Medulla oblongata (tissue), 1 donor: ENCODE measurements around the gene FAM3D.
"Not testable (repeated sequence)": the region's sequence is repeated elsewhere in the genome, so short reads cannot be mapped to it uniquely, and the experiment has no call there.

Experiments used
- DNase-seq: peaks from one replicate; pipeline ENCODE4 v3.0.0-alpha.2; 2015; ENCODE audit errors: extremely low spot score

FAM3D gene

GRCh38 chr3:58666683-58667082 is at the start of gene FAM3D:
TSS of gene FAM3D (minus strand) at chr3:58666774. CDS start at chr3:58655563, 11,211 bp downstream.
- no peak for DNase-seq

GRCh38 chr3:58713715-58714401 is 47.3 kb upstream of the FAM3D start:
- no peak for DNase-seq

GRCh38 chr3:58711871-58712270 is 45.3 kb upstream of the FAM3D start:
- DNase-seq: no peak

- DNase-seq: not testable (repeated sequence)
Observed at GRCh38 chr3:58708983-58709382, 42.4 kb upstream of the FAM3D start.

- no peak for DNase-seq
Observed at GRCh38 chr3:58708116-58708791, 41.7 kb upstream of the FAM3D start.

GRCh38 chr3:58707390-58707930 is 40.9 kb upstream of the FAM3D start:
- no peak for DNase-seq

GRCh38 chr3:58706395-58707167 is 40.0 kb upstream of the FAM3D start:
- no peak for DNase-seq

GRCh38 chr3:58704745-58705144 is 38.2 kb upstream of the FAM3D start:
- no peak for DNase-seq

- DNase-seq: not testable (repeated sequence)
Observed at GRCh38 chr3:58704304-58704703, 37.7 kb upstream of the FAM3D start.

GRCh38 chr3:58698246-58698645 is 31.7 kb upstream of the FAM3D start:
- DNase-seq: no peak

GRCh38 chr3:58697561-58697960 is 31.0 kb upstream of the FAM3D start:
- no peak for DNase-seq

- not testable (repeated sequence) for DNase-seq
Observed at GRCh38 chr3:58696813-58697212, 30.2 kb upstream of the FAM3D start.

- DNase-seq: no peak
Observed at GRCh38 chr3:58696093-58696492, 29.5 kb upstream of the FAM3D start.

- DNase-seq: not testable (repeated sequence)
Observed at GRCh38 chr3:58695284-58695683, 28.7 kb upstream of the FAM3D start.

GRCh38 chr3:58693940-58694850 is 27.6 kb upstream of the FAM3D start:
- DNase-seq: no peak

GRCh38 chr3:58692484-58692883 is 25.9 kb upstream of the FAM3D start:
- no peak for DNase-seq

GRCh38 chr3:58691997-58692396 is 25.4 kb upstream of the FAM3D start:
- DNase-seq: no peak

- DNase-seq: no peak
Observed at GRCh38 chr3:58690490-58690889, 23.9 kb upstream of the FAM3D start.

GRCh38 chr3:58688574-58688973 is 22.0 kb upstream of the FAM3D start:
- no peak for DNase-seq

- no peak for DNase-seq
Observed at GRCh38 chr3:58686847-58687246, 20.3 kb upstream of the FAM3D start.

- no peak for DNase-seq
Observed at GRCh38 chr3:58685641-58686040, 19.1 kb upstream of the FAM3D start.
